Thymus (tissue), 11 donors: ENCODE results near the gene GATC. TPM values are rescaled to one million over a fixed set of nuclear protein-coding genes. Genes with fewer than 3 reads are reported as not detected.

ENCODE experiments used
- DNase-seq, 9 donors: peaks; one replicate each; pipeline ENCODE4 v3.0.0-alpha.2; 2013; ENCODE audit warnings: low spot score in 9 of 9, low read depth in 6 of 9, missing footprints in 1 of 9
- H3K27ac ChIP-seq, 2 donors: one replicate each; pipeline ENCODE4 v1.5.1; 2013; ENCODE audit warnings: control low read depth in 1 of 2, low read depth in 1 of 2, low read length in 1 of 2, mild to moderate bottlenecking in 1 of 2, moderate library complexity in 1 of 2
- H3K27me3 ChIP-seq, 2 donors: one replicate each; pipeline ENCODE4 v1.5.1; 2013; ENCODE audit warnings: low read length in 1 of 2; ENCODE audit not compliant: control insufficient read depth in 2 of 2, insufficient read depth in 1 of 2
- H3K36me3 ChIP-seq, 2 donors: one replicate each; pipeline ENCODE4 v1.5.1; 2013; ENCODE audit warnings: low read length in 1 of 2, mild to moderate bottlenecking in 1 of 2, moderate library complexity in 1 of 2; ENCODE audit not compliant: control insufficient read depth in 2 of 2, insufficient read depth in 2 of 2
- H3K4me1 ChIP-seq, 2 donors: one replicate each; pipeline ENCODE4 v1.5.1; 2013; ENCODE audit warnings: low read length in 2 of 2; ENCODE audit not compliant: control insufficient read depth in 2 of 2, insufficient read depth in 2 of 2
- H3K4me3 ChIP-seq, 2 donors: one replicate each; pipeline ENCODE4 v1.5.1; 2013; ENCODE audit warnings: low read length in 2 of 2, control low read depth in 1 of 2, mild to moderate bottlenecking in 1 of 2
- H3K9me3 ChIP-seq, 2 donors: one replicate each; pipeline ENCODE4 v1.5.1; 2013; ENCODE audit warnings: low read length in 1 of 2, mild to moderate bottlenecking in 1 of 2; ENCODE audit not compliant: control insufficient read depth in 2 of 2, insufficient read depth in 1 of 2
- WGBS: extraction: QIAGEN DNeasy Blood & Tissue Kit; methylation state at CpG from one replicate; pipeline ENCODE4 v1.1.7; 2013; 5-methylcytosine and 5-hydroxymethylcytosine counted together
- polyA plus RNA-seq: library from polyadenylated mRNA; stranded (reverse); fragments of 200-250 nt; gene quantifications from one replicate; pipeline ENCODE4 v1.2.3, GENCODE V29; 2013
- total RNA-seq: library from RNA; stranded (reverse); fragments of 120-200 nt; gene quantifications from one replicate; pipeline ENCODE4 v1.2.4, GENCODE V29; 2013
- donor health status: healthy.

Gene GATC
- total and polyA plus RNA-seq, 2 donors = 14.4 to 22.8 TPM

GRCh38 chr12:120425797-120426196 lies 20.4 kb upstream of the GATC start:
- peaks cover 0 to 13% of the 10 kb centered on the region in 2 donors for H3K27me3 ChIP-seq
- no peak overlapping the region for H3K27ac ChIP-seq
- H3K4me1 ChIP-seq = no peaks in the 10 kb centered on the region
- WGBS = 94% methylated on average over 3 of the region's 3 CpGs
- H3K4me3 ChIP-seq = no peak overlapping the region
- no peak for DNase-seq
- no peaks in the 10 kb centered on the region for H3K36me3 ChIP-seq
- peaks cover 0 to 5% of the 10 kb centered on the region in 2 donors for H3K9me3 ChIP-seq

GRCh38 chr12:120428597-120429229 lies 17.5 kb upstream of the GATC start:
- Histone ChIP-seq H3K4me1 (no peaks in the 10 kb centered on the region), H3K4me3 (no peak overlapping the region), H3K36me3 (no peaks in the 10 kb centered on the region), H3K9me3 (peaks cover 0 to 7% of the 10 kb centered on the region in 2 donors), H3K27ac (no peak overlapping the region), H3K27me3 (peaks cover 0 to 13% of the 10 kb centered on the region in 2 donors)
- DNase-seq = no peak
- 78% methylated on average over 8 of the region's 8 CpGs for WGBS

GRCh38 chr12:120429368-120429767 lies 16.9 kb upstream of the GATC start:
- H3K27ac ChIP-seq = no peak overlapping the region
- no peaks in the 10 kb centered on the region for H3K4me1 ChIP-seq
- H3K4me3 ChIP-seq = no peak overlapping the region
- 84% methylated on average over 7 of the region's 7 CpGs for WGBS
- peaks cover 0 to 7% of the 10 kb centered on the region in 2 donors for H3K9me3 ChIP-seq
- no peaks in the 10 kb centered on the region for H3K36me3 ChIP-seq
- H3K27me3 ChIP-seq = peaks cover 0 to 13% of the 10 kb centered on the region in 2 donors
- DNase-seq = no peak

GRCh38 chr12:120432772-120433525 lies 13.3 kb upstream of the GATC start:
- H3K27me3 ChIP-seq = peaks cover 0 to 11% of the 10 kb centered on the region in 2 donors
- 69% methylated on average over 10 of the region's 10 CpGs for WGBS
- DNase-seq = no peak
- H3K36me3 ChIP-seq = no peaks in the 10 kb centered on the region
- peaks cover 0 to 5% of the 10 kb centered on the region in 2 donors for H3K4me1 ChIP-seq
- H3K9me3 ChIP-seq = peaks cover 0 to 7% of the 10 kb centered on the region in 2 donors
- no peak overlapping the region for H3K4me3 ChIP-seq
- H3K27ac ChIP-seq = no peak overlapping the region

- WGBS = under 1% methylated on average over 59 of the region's 59 CpGs
- peaks cover 8 to 25% of the 10 kb centered on the region in 2 donors for H3K36me3 ChIP-seq
- peak; percentile 90 to 100 (median 98) for DNase-seq
- H3K4me3 ChIP-seq = peak within 1 kb of the TSS; percentile 84 to 94
- peaks cover 17 to 22% of the 10 kb centered on the region in 2 donors for H3K4me1 ChIP-seq
- peak within 1 kb of the TSS; percentile 89 to 96 for H3K27ac ChIP-seq
- no peaks in the 10 kb centered on the region for H3K27me3 ChIP-seq
- no peaks in the 10 kb centered on the region for H3K9me3 ChIP-seq
Measured at GRCh38 chr12:120437735-120438494, 8.3 kb upstream of the GATC start, which contains the start of gene COX6A1. Gene COX6A1, plus strand, starts transcription at chr12:120438113. Its CDS starts 14 bp downstream, at chr12:120438127.

GRCh38 chr12:120438495-120439198 lies 7.6 kb upstream of the GATC start:
- peak overlapping the region in 1 of 2 donors; percentile 89 for H3K27ac ChIP-seq
- peaks cover 17 to 22% of the 10 kb centered on the region in 2 donors for H3K4me1 ChIP-seq
- WGBS = 54% methylated on average over 17 of the region's 17 CpGs
- peaks cover 11 to 32% of the 10 kb centered on the region in 2 donors for H3K36me3 ChIP-seq
- peak overlapping the region; percentile 84 to 94 for H3K4me3 ChIP-seq
- H3K9me3 ChIP-seq = no peaks in the 10 kb centered on the region
- peak in 1 of 9 donors; percentile 23 for DNase-seq
- H3K27me3 ChIP-seq = no peaks in the 10 kb centered on the region

GRCh38 chr12:120439646-120440247 lies 6.5 kb upstream of the GATC start:
- H3K9me3 ChIP-seq = no peaks in the 10 kb centered on the region
- no peak overlapping the region for H3K27ac ChIP-seq
- peaks cover 11 to 43% of the 10 kb centered on the region in 2 donors for H3K36me3 ChIP-seq
- DNase-seq = peak in 8 of 9 donors; percentile 42 to 86 (median 76)
- 17% methylated on average over 6 of the region's 6 CpGs for WGBS
- no peak overlapping the region for H3K4me3 ChIP-seq
- H3K27me3 ChIP-seq = no peaks in the 10 kb centered on the region
- H3K4me1 ChIP-seq = peaks cover 17 to 22% of the 10 kb centered on the region in 2 donors

GRCh38 chr12:120444676-120445075 lies 1.6 kb upstream of the GATC start:
- peaks cover 0 to 2% of the 10 kb centered on the region in 2 donors for H3K9me3 ChIP-seq
- H3K36me3 ChIP-seq = peaks cover 23 to 48% of the 10 kb centered on the region in 2 donors
- no peak overlapping the region for H3K4me3 ChIP-seq
- DNase-seq = no peak
- WGBS = 94% methylated on average over 2 of the region's 2 CpGs
- no peak overlapping the region for H3K27ac ChIP-seq
- peaks cover 8 to 25% of the 10 kb centered on the region in 2 donors for H3K4me1 ChIP-seq
- H3K27me3 ChIP-seq = no peaks in the 10 kb centered on the region
